Measurements from ENCODE around the gene ZNF662.

ZNF662 gene

DNA sequence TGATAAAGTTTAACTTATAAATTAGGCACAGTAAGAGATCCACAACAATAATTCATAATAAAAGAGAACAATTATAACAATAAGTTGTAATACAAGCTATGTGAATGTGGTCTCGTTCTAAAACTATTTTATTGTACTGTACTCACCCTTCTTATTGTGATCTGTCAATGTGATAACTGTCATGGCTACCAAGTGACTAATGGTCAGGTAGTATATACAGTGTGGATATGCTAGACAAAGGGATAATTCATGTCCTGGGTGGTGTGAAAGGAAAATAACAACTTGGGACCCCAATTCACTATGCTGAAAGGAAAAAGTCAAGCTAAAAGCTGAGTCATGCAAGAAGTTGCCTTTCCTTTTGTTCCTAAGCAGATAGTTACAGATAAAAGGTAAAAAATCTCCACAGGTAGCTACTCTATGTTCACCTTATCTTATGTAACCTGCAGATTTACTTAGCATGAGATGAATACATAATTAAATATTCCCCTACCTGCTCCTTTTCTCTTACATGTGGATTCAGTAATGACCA lies 19.6 kb upstream of the ZNF662 start:
- DNase-seq, result no peak

DNA sequence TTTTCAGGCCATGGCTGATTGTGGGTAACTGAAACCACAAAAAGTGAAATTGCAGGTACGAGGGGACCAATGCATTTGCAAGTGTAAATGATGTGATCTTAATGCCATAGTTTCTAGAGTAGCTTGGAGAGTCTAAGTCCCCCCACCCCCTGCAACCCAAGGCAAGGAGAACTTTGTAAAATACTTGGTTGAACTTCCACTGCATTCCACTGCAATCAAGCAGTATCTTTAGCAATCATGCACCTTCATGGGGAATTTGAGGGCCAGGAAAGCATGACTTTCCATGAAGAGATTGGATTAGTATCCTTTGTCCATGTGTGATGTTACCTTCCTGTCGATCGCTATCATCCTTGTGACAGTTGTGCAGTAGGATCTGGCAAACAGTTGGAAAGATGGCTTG lies 18.9 kb upstream of the ZNF662 start:
- no peak for DNase-seq

DNA sequence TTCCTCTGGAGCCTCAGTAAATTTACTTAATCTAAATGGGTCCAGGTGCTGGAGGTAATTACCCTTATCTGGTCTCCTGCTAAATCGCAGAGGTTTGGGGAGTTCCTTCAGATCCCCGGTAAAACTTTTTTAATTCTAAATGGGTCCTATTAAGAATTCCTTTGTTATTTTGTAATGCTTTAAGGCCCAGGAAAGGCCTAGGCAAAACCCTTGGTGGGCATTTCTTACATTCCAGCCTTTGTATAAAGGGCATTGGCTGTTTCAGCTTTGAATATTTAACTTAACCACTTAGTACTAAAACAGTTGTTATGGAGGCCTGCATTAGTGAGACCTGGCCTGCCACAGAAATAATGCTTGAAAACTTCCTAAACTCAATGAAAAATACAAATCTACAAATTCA lies 14.9 kb upstream of the ZNF662 start:
- no peak for DNase-seq

DNA sequence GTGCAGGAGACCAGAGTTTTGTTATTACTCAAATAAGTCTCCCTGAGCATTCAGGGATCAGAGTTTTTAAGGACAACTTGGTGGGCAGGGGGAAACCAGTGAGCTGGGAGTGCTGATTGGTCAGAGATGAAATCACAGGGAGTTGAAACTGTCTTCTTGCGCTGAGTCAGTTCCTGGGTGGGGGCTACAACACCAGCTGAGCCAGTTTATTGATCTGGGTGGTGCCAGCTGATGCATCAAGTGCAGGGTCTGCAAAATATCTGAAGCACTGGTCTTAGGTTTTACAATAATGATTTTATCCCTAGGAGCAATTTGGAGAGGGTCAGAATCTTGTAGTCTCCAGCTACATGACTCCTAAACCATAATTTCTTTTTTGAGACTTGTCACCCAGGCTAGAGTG lies 13.8 kb upstream of the ZNF662 start:
- no peak for DNase-seq

DNA sequence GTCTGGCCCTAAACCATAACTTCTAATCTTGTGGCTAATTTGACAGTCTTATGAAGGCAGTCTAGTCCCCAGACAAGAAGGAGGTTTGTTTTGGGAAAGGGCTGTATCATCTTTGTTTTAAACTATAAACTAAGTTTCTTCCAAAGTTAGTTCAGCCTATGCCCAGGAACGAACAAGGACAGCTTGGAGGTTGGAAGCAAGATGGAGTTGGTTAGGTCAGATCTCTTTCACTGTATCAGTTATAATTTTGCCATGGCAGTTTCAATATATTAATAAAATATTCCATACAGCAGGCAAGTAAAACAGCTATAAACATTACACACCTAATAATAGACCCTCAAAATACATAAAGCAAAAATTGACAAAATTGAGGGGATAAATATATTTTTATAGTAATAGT lies 13.1 kb upstream of the ZNF662 start:
- DNase-seq, result no peak

DNA sequence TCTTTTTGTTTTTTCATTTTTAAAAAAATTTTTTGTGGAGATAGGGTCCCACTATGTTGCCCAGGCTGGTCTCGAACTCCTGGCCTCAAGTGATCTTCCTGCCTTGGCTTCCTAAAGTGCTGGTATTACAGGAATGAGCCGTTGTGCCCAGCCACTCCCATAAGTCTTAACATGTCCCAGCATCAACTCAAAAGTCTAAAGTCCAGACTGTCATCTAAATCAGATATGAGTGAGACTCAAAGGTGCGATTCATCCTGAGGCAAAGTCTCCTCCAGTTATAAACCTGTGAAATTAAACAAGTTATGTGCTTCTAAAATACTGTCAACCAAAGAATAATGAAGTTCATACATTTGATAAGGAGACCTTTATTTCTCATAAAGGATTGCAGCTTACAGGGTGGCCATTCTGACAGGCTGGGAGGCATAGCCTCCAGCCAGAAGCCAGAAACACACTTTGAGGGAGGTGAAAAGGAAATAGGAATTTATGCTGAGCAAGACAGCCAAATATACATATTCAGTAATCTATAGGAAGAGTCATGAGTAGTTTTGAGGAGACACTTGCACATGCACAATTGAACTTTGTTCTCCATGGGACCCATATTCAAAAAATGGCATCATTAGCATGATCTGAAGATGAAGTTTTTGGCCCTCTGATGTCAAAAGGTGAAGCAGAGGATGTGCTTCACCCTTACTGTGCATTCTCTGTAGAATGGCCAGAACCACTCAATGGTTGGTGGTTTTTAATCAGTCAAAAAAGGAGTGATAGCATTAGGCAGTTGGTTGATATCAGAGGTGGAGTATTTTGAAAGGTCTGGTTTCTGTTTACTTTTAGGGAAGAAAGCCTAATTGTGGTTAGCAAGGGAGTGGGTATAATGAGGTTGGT lies 11.0 kb upstream of the ZNF662 start:
- DNase-seq, result no peak

DNA sequence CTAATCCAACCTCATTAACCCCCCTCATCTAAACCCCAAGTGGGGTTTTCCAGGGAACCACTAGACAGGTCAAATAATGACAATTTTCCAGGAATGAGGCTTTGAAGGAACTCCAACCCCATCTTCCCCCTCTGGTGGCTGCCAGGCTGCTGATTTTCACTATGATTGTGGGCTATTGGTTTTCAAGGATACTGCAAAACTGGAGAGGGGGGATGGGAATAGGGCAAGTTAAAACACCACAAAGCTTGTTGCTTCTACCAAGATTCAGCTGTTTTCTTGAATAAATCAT lies 10.4 kb upstream of the ZNF662 start:
- DNase-seq, result no peak

DNA sequence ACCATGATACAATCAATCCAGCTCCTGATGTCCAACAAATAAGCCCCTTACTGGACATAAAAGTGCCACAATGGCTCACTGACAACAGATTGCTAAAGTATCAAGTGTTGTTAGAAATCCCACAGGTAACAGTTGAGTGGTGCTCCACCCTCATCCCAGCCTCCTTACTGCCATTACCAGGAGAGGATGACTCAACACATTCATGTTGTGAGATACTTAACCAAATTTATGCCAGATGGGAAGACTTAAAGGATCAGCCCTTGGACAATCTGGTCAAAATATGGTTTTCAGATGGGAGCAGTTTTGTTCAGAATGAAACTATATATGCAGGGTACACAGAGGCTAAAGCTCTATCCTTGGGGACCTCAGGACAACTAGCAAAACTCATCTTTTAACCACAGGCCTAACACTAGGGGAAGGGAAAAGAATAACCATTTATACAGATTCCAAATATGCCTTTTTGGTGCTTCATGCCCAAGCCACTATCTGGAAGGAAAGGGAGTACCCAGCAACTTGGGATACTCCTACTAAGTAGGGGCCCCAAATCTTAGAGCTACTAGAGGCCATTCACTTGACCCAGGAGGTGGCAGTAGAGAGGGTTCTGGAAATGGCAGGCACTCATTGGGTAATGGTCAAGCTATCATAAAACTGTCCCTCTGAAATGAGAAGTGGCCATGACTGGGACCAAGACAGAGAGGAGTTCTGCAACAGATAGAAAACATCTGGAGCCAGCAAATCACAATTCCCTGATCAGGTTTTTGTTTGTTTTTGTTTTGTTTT lies 6.9 kb upstream of the ZNF662 start:
- no peak for DNase-seq

DNA sequence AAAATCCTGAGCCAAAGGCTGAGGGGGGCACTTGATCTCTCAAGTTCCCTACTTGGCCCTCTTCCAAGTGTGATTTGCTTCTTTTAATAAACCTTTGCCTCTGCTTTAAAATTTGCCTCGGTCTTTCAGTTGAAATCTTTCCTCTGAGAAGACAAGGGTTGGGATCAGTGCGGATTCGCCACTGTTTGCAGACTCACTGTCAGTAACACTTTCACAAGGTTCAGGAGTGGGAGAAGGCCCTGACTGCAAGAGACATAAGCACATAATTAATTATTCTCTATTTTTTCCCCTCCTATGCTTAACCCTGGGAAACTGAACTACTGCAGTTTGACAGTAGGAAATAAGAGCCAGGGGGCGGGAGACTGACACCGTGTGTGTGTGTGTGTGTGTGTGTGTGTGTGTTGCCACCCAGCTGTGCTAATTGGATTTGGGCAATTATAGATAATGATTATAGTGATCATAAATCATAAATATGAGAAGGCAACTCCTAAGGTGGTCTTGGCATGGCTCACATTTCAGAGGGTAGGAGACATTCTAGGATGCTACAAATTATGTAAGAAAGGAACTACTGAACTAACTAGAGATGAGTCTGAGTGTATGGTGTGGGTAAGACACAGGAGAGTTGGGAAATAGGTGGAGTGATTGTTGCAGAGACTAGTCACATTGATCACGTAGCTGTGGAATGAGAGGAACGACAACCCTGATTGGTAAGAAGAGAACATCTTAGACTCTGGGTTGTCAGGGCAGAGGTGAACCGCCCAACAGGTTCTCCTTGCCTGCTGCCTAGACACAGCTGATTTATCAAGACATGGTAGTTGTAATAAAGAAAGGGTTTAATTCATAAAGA lies 5.5 kb upstream of the ZNF662 start:
- no peak for DNase-seq

DNA sequence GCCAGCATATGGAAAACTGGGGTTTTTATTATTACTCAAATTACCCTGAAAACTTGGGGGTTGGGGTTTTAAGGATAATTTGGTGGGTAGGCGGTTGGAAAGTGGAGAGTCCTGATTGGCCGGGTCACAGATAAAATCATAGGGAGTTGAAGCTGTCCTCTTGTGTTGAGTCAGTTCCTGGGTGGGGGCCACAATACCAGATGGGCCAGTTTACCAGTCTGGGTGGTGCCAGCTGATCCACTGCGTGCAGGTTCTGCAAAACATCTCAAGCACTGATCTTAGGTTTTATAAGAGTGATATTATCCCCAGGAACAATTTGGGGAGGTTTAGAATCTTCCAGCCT lies 4.9 kb upstream of the ZNF662 start:
- DNase-seq, result no peak

DNA sequence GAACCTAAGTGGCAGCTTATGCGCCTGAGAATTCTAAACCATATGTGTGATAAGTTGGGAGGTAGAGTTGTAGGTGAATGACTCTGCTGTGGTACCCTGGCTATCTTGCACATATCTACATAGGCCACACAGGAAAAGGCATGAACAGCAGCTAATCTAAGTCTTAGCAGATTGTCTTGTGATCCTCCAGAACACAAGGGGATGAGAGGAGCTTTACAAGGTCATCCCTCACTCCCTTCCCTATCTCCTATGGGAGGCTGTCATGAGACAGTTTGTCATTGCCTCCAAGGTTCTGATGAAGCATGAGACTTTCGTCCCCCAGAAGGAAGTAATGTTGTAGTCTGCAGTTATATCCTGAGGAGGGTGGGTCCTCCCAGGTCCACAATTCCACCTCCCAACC lies 3.7 kb upstream of the ZNF662 start:
- no peak for DNase-seq

DNA sequence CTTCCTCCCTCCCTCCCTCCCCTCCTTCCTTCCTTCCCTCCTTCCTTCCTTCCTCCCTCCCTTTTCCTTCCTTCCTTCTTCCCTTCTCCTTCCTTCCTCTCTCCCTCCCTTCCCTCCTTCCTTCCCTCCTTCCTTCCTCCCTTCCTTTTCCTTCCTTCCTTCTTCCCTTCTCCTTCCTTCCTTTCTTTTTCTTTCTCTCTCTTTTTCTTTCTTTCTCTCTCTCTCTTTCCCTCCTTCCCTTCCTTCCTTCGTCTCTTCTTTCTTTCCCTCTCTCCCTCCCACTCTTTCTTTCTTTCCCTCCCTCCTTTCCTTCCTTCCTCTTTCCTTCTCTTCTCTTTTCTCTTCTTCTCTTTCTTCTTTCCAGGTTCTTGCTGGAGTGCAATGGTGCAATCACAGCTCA lies 1.9 kb upstream of the ZNF662 start:
- DNase-seq, result no peak

DNA sequence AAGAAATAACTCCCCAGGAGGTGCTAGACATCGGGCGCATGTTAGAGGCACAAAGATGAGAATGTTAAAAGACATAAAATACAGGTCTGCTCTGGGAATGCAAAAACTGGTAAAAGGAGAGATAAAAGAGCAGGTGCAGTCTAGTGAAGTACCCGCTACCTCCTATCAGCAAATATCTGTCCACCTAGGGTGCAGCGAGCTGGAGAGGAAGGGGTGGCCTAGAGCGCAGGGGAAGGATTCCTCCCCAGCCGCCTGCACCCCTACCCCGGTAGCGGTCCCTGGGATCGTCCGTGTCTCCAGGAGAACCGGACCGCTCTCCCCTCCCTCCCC lies 237 bp upstream of the ZNF662 start:
- peak in 1 of 58 donors; percentile 9 for DNase-seq

DNA sequence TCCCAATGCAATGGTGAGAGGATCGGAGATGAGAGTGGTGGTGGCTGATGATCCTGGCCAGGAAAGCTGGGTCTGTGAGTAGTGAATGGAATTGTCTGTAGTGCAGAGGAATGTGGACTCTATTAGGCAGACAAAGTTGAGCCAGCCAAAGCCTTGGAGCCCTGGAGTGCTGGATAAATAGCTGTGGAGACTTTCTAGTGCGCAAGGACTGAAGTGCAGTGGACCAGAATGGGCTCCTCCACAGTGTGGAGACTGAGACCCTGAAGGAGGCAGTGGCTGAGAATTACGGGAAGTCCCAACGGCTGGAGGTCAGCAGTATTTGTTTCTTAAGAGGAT lies 874 bp downstream of the ZNF662 start:
- peak in 2 of 58 donors; percentile 4 to 13 for DNase-seq

DNA sequence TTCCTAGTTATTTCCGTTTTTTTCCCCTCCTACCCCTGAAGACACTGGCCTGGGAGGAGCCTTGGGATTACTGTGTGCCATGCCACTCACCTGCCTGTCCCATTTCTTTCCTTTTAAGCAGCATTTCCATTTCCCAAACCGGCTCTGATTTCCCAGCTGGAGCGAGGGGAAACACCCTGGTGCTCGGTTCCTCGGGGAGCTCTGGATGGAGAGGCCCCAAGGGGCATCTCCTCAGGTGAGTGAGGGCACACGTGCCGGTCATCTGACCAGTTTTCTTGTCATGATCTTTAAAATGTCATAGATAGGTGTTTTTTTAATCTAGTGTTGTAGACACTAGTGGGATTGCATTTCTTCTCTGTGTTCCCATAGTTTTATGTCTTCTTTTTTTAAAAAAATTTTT lies 2.7 kb downstream of the ZNF662 start:
- DNase-seq, result no peak

DNA sequence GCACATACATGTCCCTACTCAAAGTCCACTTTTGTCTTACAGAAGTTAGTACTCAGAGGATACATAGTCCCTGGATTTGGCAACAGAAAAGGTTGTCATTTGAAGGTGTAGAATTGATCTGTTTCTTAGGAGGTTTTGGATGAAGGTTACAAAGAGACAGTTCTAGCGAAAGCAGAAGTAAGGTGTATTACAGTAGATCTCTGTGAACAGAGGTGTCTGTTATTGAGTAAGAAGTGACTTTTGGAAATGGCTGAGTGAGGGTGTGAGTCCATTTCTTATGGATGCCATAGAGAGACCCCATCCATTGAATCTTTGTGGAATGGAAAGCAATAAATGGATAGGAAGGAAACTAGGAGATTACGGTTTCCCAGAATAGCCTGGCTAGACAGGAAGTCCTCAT lies 5.6 kb downstream of the ZNF662 start:
- no peak for DNase-seq

DNA sequence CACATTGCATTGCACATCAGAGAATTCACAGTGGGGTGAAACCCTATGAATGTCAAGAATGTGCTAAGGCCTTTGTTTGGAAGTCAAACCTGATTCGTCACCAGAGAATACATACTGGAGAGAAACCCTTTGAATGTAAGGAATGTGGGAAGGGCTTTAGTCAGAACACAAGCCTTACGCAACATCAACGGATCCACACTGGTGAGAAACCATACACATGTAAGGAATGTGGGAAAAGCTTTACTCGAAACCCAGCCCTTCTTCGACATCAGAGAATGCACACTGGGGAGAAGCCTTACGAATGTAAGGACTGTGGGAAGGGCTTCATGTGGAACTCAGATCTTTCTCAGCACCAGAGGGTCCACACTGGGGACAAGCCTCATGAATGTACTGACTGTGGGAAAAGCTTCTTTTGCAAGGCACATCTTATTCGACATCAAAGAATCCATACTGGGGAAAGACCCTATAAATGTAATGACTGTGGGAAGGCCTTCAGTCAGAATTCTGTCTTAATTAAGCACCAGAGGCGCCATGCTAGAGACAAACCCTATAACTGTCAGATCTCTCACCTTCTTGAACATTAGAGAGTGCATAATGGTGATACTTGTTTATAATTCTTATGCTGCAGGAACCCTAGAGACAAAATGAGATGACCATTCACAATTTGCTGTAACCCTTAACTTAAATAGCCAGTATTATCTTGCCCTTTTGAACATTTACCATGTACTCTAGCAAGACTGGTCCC lies 9.0 kb downstream of the ZNF662 start:
- DNase-seq, result no peak

DNA sequence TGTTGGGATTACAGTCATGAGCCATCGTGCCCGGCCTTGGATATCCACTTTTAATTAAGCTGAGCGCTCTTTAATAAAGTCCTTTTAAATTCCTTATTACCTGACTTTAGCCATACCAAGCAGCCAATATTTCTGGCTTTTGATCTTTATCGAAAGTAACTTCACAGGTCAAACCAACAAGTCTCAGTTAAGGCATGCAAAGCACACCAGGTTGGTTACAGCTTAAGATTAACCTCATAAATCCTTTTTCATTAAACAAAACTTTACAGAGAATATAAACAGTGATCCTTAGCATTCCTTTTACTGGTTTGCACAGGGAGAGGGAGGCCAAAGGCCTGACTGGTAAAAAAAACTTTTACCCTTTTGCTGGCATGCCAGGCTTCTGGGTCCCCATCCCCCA lies 17.7 kb downstream of the ZNF662 start:
- DNase-seq, result no peak

DNA sequence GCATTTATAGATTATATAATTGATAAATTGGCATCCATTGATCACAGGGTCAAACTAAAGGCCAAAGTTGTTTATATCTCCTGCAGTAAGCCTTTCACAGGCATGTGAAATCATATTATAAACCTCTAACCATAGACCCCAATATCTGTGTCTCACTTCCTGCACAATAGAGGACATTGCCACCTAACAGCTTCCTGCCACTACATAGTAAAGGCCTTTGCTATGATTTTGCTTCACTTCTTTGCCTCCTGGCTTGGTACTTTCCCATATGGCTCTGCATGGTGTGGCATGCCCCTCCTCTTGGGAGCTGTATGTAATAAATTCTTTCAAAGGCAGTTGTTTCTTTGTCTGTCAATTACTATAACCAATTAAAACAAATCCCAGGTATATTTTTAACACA lies 20.4 kb downstream of the ZNF662 start:
- DNase-seq, result no peak

DNA sequence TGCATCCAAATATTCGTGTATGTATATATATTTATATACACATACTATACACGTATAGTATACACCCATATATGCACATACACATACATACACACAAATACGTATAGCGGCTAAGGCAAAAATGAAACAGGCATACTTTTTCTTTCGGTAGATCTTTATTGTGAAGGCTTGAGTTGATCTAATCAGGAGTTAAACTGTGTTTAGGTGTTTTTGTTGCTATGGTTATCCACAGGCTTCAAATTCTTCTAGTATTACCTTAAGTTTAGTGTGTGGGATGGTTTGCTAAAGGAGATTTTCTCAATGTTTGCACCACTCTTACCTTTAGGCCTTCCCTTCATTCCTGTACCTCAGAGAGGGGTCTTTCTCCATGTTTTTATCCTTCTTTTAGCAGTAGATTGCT lies 28.2 kb downstream of the ZNF662 start:
- DNase-seq, result no peak

DNA sequence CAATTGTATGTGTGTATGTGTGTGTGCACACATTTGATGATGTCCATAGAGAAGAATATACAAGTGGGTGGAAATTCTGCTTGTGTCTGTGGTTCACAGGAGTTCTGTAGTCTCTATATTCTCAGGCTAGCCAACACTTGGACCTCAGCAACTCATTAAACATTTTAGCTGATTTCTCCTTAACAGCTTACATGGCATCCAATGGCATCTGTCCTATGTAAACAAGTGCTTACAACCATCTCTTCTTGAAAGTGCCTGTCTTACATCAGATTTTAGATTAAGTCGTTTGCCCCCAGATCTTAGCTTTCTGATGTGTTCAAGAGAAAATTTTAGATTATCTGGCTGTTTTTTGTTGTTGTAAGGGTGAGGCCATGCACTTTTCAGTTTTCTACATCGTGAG lies 29.0 kb downstream of the ZNF662 start:
- DNase-seq, result no peak

DNA sequence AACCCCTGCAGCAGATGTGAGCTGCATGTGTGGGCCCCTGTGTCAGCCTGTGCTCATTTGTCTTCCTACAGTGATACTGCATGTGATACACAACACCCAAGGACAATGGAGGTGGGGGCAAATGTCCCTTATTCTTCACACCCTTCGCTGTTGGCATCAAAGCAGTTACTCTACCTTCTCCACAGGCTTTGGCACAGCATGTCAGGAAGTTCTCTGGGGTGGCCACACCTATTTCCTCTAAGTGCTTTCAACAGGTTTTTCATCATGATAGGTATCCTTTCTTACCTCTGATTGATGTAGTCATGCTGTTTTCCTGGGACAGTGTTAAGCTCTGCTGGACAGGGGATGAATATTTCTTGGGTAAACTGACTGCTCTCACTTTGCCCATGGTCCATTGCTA lies 29.5 kb downstream of the ZNF662 start:
- DNase-seq, result no peak
